ENCODE results near the gene ARID5B. TPM values are rescaled to one million over a fixed set of nuclear protein-coding genes. Genes with fewer than 3 reads are reported as not detected.

Gene ARID5B
- total RNA-seq, 1 experiment from 2014 or later = 0.04 TPM

GRCh38 chr10:61991166-61991565, 89.7 kb downstream of the ARID5B start:
- Histone ChIP-seq H3K4me1 (ENCODE audit: insufficient read depth, low read length) (peaks cover 11% of the 10 kb centered on the region; the same call in 1 of the 2 replicates), H2BK20ac (ENCODE audit: low read depth, low read length, poor library complexity, severe bottlenecking) (no peak overlapping the region), H4K91ac (ENCODE audit: insufficient read length, low read depth, low read length) (no peak overlapping the region), H3K4me2 (ENCODE audit: insufficient read depth, insufficient read length, low read length) (no peak overlapping the region), H3T11ph (ENCODE audit: low read length) (no peak overlapping the region), H3K18ac (ENCODE audit: insufficient read length, low read depth, low read length) (no peak overlapping the region), H3K79me2 (ENCODE audit: insufficient read depth, low read length) (no peaks in the 10 kb centered on the region), H4K5ac (ENCODE audit: insufficient read length, low read depth, low read length) (no peak overlapping the region), H3K79me1 (ENCODE audit: insufficient read depth, low read depth, low read length, poor library complexity, severe bottlenecking) (no peaks in the 10 kb centered on the region), H2AK5ac (ENCODE audit: insufficient read length, low read length) (no peak overlapping the region), H3K56ac (ENCODE audit: insufficient read length, low read depth, low read length) (no peak overlapping the region), H4K20me1 (ENCODE audit: control insufficient read depth, insufficient read depth, insufficient read length) (no peaks in the 10 kb centered on the region), H3K23me2 (ENCODE audit: insufficient read length, low read depth, low read length, poor library complexity, severe bottlenecking) (no peaks in the 10 kb centered on the region), H3K27me3 (ENCODE audit: insufficient read depth, low read length) (no peaks in the 10 kb centered on the region), H3K9ac (ENCODE audit: extremely low read depth, insufficient read length, low read length) (no peak overlapping the region), H2BK15ac (ENCODE audit: low read depth, low read length) (no peak overlapping the region), H3K14ac (ENCODE audit: insufficient read depth, low read length) (no peak overlapping the region), H3K23ac (ENCODE audit: insufficient read length, low read depth, low read length) (no peak overlapping the region), H3K4ac (ENCODE audit: low read depth, low read length) (no peak overlapping the region), H2BK120ac (ENCODE audit: low read depth, low read length, poor library complexity, severe bottlenecking) (no peak overlapping the region), H2BK12ac (ENCODE audit: insufficient read length, low read depth, low read length) (no peak overlapping the region), H2BK5ac (ENCODE audit: insufficient read length, low read length) (no peak overlapping the region), H3K27ac (ENCODE audit: insufficient read length, low read depth, low read length) (no peak overlapping the region), H3K9me3 (ENCODE audit: control insufficient read depth, low read depth, low read length) (no peaks in the 10 kb centered on the region), H2AFZ (ENCODE audit: low read length) (no peak overlapping the region), H4K8ac (replicated peaks; ENCODE audit: insufficient read length, low read depth, low read length) (no peak overlapping the region)
- no peak overlapping the region for H3K27ac Mint-ChIP-seq
- no peak for TF ChIP-seq CTCF (conservative IDR thresholded peaks at IDR 0.05)
- no peak overlapping the region for H3K4me3 Mint-ChIP-seq
- H3K4me1 Mint-ChIP-seq = peaks cover 44 to 48% of the 10 kb centered on the region in 2 experiments
- no peaks in the 10 kb centered on the region for H3K27me3 Mint-ChIP-seq (ENCODE audit: low read depth)
- peaks cover 0 to 4% of the 10 kb centered on the region in 2 experiments; a peak in 3 of 5 replicates for H3K9me3 Mint-ChIP-seq
- H3K36me3 Mint-ChIP-seq (ENCODE audit: insufficient read depth in 1 of 3, low read depth in 3 of 3) = peaks cover 0 to 5% (median 0%) of the 10 kb centered on the region in 3 experiments; a peak in 2 of 7 replicates
- no peak for DNase-seq
